LNCaP clone FGC (cell line): ENCODE measurements around the gene PTP4A1.
"Not testable (repeated sequence)": the region's sequence is repeated elsewhere in the genome, so short reads cannot be mapped to it uniquely, and the experiment has no call there.

Source experiments
- DNase-seq: peaks from one replicate; pipeline ENCODE4 v3.0.0-alpha.2; 2011; ENCODE audit warnings: low read depth
- H3K4me3 ChIP-seq: 2 replicates; pipeline ENCODE4 v1.5.1; 2011; ENCODE audit warnings: mild to moderate bottlenecking, low read depth, low read length, control low read depth
- TF ChIP-seq, protein P1 (sequence below): IDR thresholded peaks from 2 replicates; pipeline ENCODE4 v1.5.1; 2012; ENCODE audit warnings: mild to moderate bottlenecking; ENCODE audit not compliant: control insufficient read depth, insufficient read depth; ENCODE audit errors: extremely low read depth

Gene PTP4A1

DNA sequence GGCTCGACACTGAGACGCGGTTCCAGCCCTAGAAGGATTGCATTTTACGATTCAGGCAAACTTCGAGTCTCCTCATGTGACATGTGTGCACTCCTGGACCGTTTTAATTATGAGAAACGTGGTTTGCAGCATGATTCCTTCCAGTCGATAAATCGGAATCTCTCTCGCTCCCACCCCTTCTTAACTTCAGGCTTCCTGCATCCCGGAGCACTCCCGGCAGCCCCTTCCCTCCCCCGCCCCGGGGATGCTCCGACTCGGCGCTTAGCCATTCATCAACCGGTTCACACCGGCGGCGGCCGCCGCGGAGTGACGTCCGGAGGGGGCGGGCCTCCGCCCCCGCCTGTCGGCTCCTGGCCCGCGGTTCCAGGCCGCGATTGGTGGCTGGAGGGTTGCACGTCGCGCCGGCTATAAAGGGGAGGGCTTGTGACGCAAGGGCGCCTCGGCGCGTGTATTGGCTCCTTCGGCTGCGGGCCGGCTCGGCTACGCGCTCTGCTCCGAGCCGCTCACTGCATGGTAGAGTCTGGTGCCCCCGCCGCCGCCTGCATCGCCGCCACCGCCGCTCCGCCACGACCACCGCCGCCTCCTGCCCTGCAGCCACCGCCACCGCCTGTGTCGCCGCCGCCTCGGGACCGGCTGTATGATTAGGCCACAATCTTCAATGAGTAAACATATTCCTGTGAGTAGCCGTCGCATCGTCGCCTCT is at the start of gene PTP4A1, which contains the start of gene LOC128125822:
PTP4A1 (plus strand) TSS at position 437 of the 703 bp plus-strand sequence. CDS start 4,401 bp downstream, outside the sequence.
LOC128125822 (plus strand) TSS at position 437 of the 703 bp plus-strand sequence.
- TF ChIP-seq, protein P1, sequence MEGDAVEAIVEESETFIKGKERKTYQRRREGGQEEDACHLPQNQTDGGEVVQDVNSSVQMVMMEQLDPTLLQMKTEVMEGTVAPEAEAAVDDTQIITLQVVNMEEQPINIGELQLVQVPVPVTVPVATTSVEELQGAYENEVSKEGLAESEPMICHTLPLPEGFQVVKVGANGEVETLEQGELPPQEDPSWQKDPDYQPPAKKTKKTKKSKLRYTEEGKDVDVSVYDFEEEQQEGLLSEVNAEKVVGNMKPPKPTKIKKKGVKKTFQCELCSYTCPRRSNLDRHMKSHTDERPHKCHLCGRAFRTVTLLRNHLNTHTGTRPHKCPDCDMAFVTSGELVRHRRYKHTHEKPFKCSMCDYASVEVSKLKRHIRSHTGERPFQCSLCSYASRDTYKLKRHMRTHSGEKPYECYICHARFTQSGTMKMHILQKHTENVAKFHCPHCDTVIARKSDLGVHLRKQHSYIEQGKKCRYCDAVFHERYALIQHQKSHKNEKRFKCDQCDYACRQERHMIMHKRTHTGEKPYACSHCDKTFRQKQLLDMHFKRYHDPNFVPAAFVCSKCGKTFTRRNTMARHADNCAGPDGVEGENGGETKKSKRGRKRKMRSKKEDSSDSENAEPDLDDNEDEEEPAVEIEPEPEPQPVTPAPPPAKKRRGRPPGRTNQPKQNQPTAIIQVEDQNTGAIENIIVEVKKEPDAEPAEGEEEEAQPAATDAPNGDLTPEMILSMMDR, result no peak
- DNase-seq, result peak; percentile 88
- H3K4me3 ChIP-seq, result peak within 1 kb of the TSS; percentile 62

DNA sequence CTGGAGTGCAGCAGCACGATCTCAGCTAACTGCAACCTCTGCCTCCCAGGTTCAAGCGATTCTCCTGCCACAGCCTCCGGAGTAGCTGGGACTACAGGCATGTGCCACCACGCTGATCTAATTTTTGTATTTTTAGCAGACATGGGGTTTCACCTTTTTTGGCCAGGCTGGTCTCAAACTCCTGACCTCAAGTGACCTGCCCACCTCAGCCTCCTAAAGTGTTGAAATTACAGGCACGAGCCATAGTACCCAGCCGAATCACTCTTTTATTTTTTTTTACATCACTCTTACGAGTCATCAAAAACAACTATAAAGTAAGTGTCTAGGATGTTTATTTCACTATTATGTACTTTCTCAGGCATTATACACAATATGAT is 49.4 kb upstream of the PTP4A1 start:
- not testable (repeated sequence) for DNase-seq, H3K4me3 ChIP-seq

DNA sequence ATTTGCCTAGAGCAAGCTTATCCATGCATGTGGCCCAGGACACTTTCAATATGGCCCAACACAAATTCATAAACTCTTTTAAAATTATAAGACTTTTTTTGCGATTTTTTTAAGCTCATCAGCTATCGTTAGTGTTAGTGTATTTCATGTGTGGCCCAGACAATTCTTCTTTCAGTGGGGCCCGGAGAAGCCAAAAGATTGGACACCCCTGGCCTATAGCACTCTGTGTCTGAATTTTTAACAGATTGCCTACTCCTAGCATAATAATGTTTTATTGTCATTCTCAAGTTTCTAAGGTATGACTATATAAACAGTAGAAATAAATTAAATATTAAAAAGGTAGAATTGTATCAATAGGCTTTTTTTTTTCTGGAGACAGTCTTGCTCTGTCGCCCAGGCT is 48.6 kb upstream of the PTP4A1 start:
- TF ChIP-seq, protein P1, result no peak
- DNase-seq, result no peak
- no peak overlapping the region for H3K4me3 ChIP-seq

DNA sequence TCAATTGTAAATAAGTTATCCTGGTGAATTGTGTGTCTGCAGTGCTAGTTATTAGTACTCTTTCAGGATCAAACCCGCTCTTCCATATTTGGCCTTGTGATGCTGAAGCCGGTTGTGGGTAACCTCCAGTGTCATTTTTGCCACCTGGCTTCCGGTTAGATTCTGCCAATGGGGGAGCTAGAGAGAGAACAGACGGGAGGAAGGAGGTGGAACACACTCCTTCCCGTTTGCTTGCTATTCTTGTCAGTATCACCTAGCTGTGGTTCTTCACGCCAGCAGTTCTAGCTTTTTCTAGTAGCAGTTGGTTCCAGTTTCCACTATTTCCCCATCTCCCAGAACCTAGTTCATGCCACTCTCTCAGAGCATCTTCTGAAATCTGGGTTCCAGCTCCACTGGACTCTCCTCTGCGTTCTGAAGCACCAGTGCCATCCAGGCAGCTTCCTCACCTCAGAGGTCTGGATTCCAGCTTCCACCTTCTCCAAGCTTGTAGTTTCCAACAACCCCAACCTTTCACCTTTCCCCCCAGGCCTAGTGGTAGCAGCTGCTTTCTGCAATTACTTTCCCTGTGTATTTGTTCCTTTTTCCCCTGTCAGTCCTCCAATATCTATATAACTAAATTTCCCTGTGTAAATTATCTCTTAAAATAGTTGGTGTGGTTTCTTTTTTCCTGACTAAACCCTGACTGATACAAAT is 46.9 kb upstream of the PTP4A1 start:
- no peak overlapping the region for H3K4me3 ChIP-seq
- TF ChIP-seq, protein P1, result no peak
- no peak for DNase-seq

DNA sequence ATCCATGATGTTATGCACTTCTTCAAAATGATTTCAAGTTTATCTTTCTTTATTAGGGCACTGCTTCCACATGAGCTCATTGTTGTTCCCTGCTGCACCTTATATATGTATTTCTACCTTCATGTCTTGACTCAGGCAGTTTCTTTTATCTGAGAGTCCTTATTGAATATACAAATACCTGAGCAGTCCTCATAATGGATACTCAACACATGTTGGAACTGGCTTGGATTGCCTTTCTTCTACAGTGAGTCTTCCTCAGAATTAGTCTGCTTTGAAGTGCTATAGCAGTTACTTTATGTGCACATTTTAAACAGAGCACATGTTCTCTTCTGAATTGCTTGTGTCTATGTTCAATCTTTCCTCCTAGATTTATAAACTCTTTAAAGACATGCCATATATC is 45.3 kb upstream of the PTP4A1 start:
- TF ChIP-seq, protein P1, result no peak
- DNase-seq, result no peak
- H3K4me3 ChIP-seq, result no peak overlapping the region

DNA sequence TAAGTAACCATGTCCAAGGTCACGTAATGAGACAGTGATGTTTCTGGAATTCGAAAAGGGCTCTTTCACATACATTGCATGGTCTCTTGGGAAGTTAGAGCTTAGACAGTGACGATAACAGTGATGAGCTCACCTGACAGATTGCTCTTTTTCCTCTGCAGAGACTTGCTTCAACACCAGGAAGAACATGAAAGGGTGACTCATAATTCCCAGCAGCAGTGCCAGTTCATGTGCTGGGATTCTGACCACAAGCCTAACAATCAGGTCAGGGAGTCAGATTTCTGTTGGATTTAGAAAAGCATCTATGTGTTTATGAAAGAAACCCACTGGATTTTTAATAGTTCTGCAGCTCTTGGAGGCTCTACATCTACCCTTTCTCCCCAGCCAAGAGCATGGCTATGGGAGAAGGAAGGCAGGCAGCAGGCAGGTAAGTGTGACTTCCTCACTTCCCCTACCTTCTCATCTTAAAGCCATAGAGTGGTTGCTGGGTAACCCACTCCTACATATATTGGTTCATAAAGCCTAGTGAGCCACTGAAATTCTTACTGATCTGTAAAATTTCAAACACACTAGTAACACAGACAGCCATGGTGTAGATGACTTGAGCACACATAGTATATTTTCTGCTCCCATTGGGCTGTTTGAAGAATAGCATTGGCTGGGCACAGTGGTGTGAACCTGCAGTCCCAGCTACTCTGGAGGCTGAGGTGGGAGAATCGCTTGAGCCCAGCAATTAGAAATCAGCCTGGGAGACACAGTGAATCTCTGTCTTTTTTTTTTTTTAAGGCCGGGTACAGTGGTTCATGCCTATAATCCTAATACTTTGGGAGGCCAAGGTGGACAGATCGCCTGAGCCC is 44.4 kb upstream of the PTP4A1 start:
- TF ChIP-seq, protein P1, result no peak
- no peak overlapping the region for H3K4me3 ChIP-seq
- DNase-seq, result peak; percentile 38

DNA sequence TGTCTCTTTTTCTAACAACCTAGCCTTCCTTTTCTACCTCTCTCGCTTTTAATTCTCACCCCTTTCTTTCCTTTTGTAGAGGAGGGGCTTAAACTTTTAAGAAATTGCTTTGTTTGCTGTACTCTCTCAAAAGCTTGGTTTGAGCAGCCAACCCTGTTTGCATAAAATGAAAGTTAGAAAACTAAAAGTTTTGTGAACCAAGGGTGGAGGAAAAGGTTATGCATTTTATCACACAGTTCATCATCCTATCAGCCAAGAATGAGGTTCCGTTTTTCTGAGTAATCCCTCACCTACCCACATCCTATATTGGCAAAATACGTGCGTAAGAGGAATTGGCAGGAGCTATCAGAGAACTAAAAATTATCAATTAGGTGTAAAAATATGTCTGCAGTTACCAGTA is 42.8 kb upstream of the PTP4A1 start:
- H3K4me3 ChIP-seq, result no peak overlapping the region
- DNase-seq, result no peak

More for the DNA sequence above, 42.8 kb upstream of the PTP4A1 start:
- TF ChIP-seq, protein P1, result no peak
